Common myeloid progenitor, CD34-positive (primary cell): ENCODE measurements around the gene DPY19L3.

Source experiments
- CTCF ChIA-PET: fragments of 350-600 bp; sonication (Branson Sonifier 250); formaldehyde crosslinking; loops from one replicate; lab custom pipeline; 2021; ENCODE audit warnings: antibody characterized with exemption; lab: Charles Lee
- POLR2A ChIA-PET: fragments of 350-600 bp; sonication (Branson Sonifier 250); formaldehyde crosslinking; loops from one replicate; lab custom pipeline; 2021; ENCODE audit warnings: antibody characterized with exemption; lab: Charles Lee
- DNase-seq, 3 donors: peaks; one replicate each; pipeline versions ENCODE4 v3.0.0 to v3.0.0-alpha.2; 2013
- H3K27ac ChIP-seq, 2 experiments: 1 replicate in 1 of 2; 2 replicates in 1 of 2; pipeline ENCODE4 v1.7.0; 2013; ENCODE audit warnings: inconsistent platforms in 2 of 2, low read length in 2 of 2, mild to moderate bottlenecking in 2 of 2, low read depth in 1 of 2, moderate library complexity in 1 of 2; ENCODE audit not compliant: severe bottlenecking in 2 of 2, insufficient read depth in 1 of 2, poor library complexity in 1 of 2
- H3K27me3 ChIP-seq, 5 experiments: replicated peaks in 2 of 5; 1 replicate in 3 of 5; 2 replicates in 2 of 5; pipeline versions ENCODE4 v1.6.1 to v1.7.0; 2013; ENCODE audit warnings: low read length in 4 of 5, mild to moderate bottlenecking in 2 of 5, moderate library complexity in 2 of 5, inconsistent platforms in 1 of 5; ENCODE audit not compliant: insufficient read depth in 5 of 5, control insufficient read depth in 4 of 5
- H3K36me3 ChIP-seq, 4 experiments: 1 replicate in 2 of 4; 2 replicates in 2 of 4; pipeline versions ENCODE4 v1.6.1 to v1.7.0; 2013; ENCODE audit warnings: low read length in 3 of 4, control low read depth in 1 of 4, mild to moderate bottlenecking in 1 of 4; ENCODE audit not compliant: control insufficient read depth in 4 of 4, insufficient read depth in 4 of 4
- H3K4me1 ChIP-seq, 4 experiments: 1 replicate in 3 of 4; 2 replicates in 1 of 4; pipeline versions ENCODE4 v1.6.1 to v1.7.1; 2013; ENCODE audit warnings: low read length in 3 of 4, mild to moderate bottlenecking in 3 of 4, control low read depth in 1 of 4, inconsistent platforms in 1 of 4, moderate library complexity in 1 of 4; ENCODE audit not compliant: control insufficient read depth in 4 of 4, insufficient read depth in 4 of 4; ENCODE audit errors: control extremely low read depth in 1 of 4
- H3K4me3 ChIP-seq, 7 experiments: 1 replicate in 4 of 7; 2 replicates in 3 of 7; pipeline versions ENCODE4 v1.5.1 to v1.7.0; 2013; ENCODE audit warnings: mild to moderate bottlenecking in 7 of 7, low read length in 6 of 7, moderate library complexity in 6 of 7, inconsistent platforms in 2 of 7, low read depth in 2 of 7, control low read depth in 1 of 7; ENCODE audit not compliant: insufficient read depth in 4 of 7, control insufficient read depth in 1 of 7; ENCODE audit errors: extremely low read depth in 1 of 7
- H3K9me3 ChIP-seq, 5 experiments: 1 replicate in 4 of 5; 2 replicates in 1 of 5; pipeline versions ENCODE4 v1.6.1 to v1.7.1; 2013; ENCODE audit warnings: low read length in 4 of 5, mild to moderate bottlenecking in 2 of 5, inconsistent platforms in 1 of 5, low read depth in 1 of 5, moderate library complexity in 1 of 5; ENCODE audit not compliant: control insufficient read depth in 4 of 5, insufficient read depth in 2 of 5; ENCODE audit errors: control extremely low read depth in 1 of 5
- WGBS: methylation state at CpG from one replicate; pipeline ENCODE4 v1.1.5; 2013; ENCODE audit not compliant: insufficient coverage; 5-methylcytosine and 5-hydroxymethylcytosine counted together

DPY19L3 gene

GRCh38 chr19:32404933-32405430 is 588 bp upstream of the DPY19L3 start:
- H3K27ac ChIP-seq: peak overlapping the region; percentile 66 to 89
- H3K36me3 ChIP-seq: peaks cover 6 to 12% (median 10%) of the 10 kb centered on the region in 4 experiments
- CTCF ChIA-PET: interaction anchor here (1.1 to 2.0 kb wide), 3 partner anchors 13 to 46 kb away, joined by 3 to 5 read pairs (median 3); no protein-coding TSS in a partner anchor
- H3K4me3 ChIP-seq: peak overlapping the region; percentile 50 to 94 (median 84)
- no peaks in the 10 kb centered on the region for H3K27me3 ChIP-seq
- peaks cover 8 to 18% (median 15%) of the 10 kb centered on the region in 4 experiments for H3K4me1 ChIP-seq
- 2% methylated on average over 25 of the region's 36 CpGs for WGBS
- POLR2A ChIA-PET: interaction anchor here (1.0 kb wide), 1 partner anchor 60 kb away, joined by 6 read pairs; the partner anchor contains the start of gene ZNF507
- DNase-seq: peak in 1 of 3 donors; percentile 36
- H3K9me3 ChIP-seq: no peaks in the 10 kb centered on the region

DNA sequence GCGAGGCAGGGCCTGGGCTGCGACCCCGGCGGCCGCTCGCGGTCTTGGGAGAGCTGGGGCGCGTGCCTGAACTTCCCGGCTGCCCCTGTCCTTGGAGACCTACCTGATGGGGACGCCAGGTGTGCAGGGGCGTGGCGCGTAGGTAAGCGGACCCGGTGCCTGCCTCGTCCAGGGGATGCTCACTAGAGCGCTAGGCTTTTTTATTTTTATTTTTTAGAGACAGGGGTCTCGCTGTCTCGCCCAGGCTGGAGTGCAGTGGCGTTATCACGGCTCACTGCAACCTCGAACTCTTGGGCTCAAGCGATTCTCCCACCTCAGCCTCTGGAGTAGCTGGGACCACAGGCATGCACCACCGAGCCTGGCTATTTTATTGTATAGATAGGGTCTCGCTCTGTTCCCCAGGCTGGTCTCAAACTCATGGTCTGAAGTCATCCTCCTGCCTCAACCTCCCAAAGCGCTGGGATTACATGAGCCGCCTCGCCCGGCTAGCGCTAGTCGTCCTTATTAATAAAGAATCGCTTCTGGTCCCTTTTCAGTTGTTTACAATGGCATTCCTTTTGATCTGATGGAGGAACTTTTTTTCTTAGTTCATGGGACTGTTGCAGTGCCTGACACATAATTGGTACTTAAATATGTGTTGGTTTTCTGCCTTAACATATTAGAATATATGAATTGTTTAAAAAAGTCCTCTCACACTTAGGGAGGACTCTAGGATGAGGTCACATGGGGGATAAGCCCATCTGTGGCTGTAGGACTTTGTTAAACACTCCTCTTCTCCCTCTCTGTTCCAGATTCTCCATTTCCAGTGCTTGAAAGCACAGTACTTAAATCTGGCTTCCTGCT is 812 bp downstream of the DPY19L3 start:
- Histone ChIP-seq H3K36me3 (peaks cover 9 to 23% (median 13%) of the 10 kb centered on the region in 4 experiments), H3K27me3 (no peaks in the 10 kb centered on the region), H3K9me3 (no peaks in the 10 kb centered on the region), H3K4me1 (peaks cover 8 to 18% (median 15%) of the 10 kb centered on the region in 4 experiments), H3K4me3 (peak overlapping the region; percentile 50 to 94 (median 84)), H3K27ac (peak overlapping the region in 1 of 2 experiments; percentile 89)
- CTCF ChIA-PET: no interaction called here
- 10% methylated on average over 27 of the region's 33 CpGs for WGBS
- no peak for DNase-seq
- POLR2A ChIA-PET: interaction anchor here (0.6 kb wide), 2 partner anchors 48 to 365 kb away, joined by 3 to 4 read pairs; no protein-coding TSS in a partner anchor

GRCh38 chr19:32407004-32407992 is 1.7 kb downstream of the DPY19L3 start:
- Histone ChIP-seq H3K36me3 (peaks cover 10 to 24% (median 17%) of the 10 kb centered on the region in 4 experiments), H3K4me1 (peaks cover 8 to 18% (median 15%) of the 10 kb centered on the region in 4 experiments), H3K4me3 (peak overlapping the region in 2 of 7 experiments; percentile 84 to 88), H3K27me3 (no peaks in the 10 kb centered on the region), H3K27ac (no peak overlapping the region), H3K9me3 (no peaks in the 10 kb centered on the region)
- 95% methylated on average over 13 of the region's 19 CpGs for WGBS
- DNase-seq: no peak
- CTCF ChIA-PET: interaction anchor here (1.5 kb wide), 1 partner anchor 22 kb away, joined by 3 read pairs; no protein-coding TSS in a partner anchor
- POLR2A ChIA-PET: no interaction called here

- peaks cover 4 to 38% (median 29%) of the 10 kb centered on the region in 4 experiments for H3K36me3 ChIP-seq
- CTCF ChIA-PET: no interaction called here
- WGBS: 100% methylated on average over 5 of the region's 5 CpGs
Observed at GRCh38 chr19:32415246-32415645, 9.7 kb downstream of the DPY19L3 start.

GRCh38 chr19:32415669-32416068 is 10.1 kb downstream of the DPY19L3 start:
- Histone ChIP-seq H3K27me3 (no peaks in the 10 kb centered on the region), H3K36me3 (peaks cover 4 to 35% (median 28%) of the 10 kb centered on the region in 4 experiments), H3K9me3 (no peaks in the 10 kb centered on the region), H3K27ac (no peak overlapping the region), H3K4me3 (no peak overlapping the region), H3K4me1 (no peaks in the 10 kb centered on the region)
- ChIA-PET POLR2A (no interaction called here), CTCF (no interaction called here)
- 100% methylated on average over 4 of the region's 5 CpGs for WGBS
- no peak for DNase-seq

More at GRCh38 chr19:32415246-32415645, 9.7 kb downstream of the DPY19L3 start:
- no peak for DNase-seq
- Histone ChIP-seq H3K4me3 (no peak overlapping the region), H3K27me3 (no peaks in the 10 kb centered on the region), H3K4me1 (no peaks in the 10 kb centered on the region), H3K27ac (no peak overlapping the region), H3K9me3 (no peaks in the 10 kb centered on the region)
- POLR2A ChIA-PET: no interaction called here

- H3K9me3 ChIP-seq: no peaks in the 10 kb centered on the region
- POLR2A ChIA-PET: no interaction called here
- H3K4me3 ChIP-seq: no peak overlapping the region
- no peak for DNase-seq
- peaks cover 2 to 29% (median 23%) of the 10 kb centered on the region in 4 experiments for H3K36me3 ChIP-seq
- peaks cover 0 to 10% (median 9%) of the 10 kb centered on the region in 4 experiments for H3K4me1 ChIP-seq
- CTCF ChIA-PET: no interaction called here
- no peak overlapping the region for H3K27ac ChIP-seq
- WGBS: 98% methylated on average over 8 of the region's 8 CpGs
- no peaks in the 10 kb centered on the region for H3K27me3 ChIP-seq
Observed at GRCh38 chr19:32416749-32417456, 11.3 kb downstream of the DPY19L3 start.
